K562 (cell line): Measurements from ENCODE around the gene DPEP3. TPM values are rescaled to one million over a fixed set of nuclear protein-coding genes. Genes with fewer than 3 reads are reported as not detected.
A peak's percentile ranks its signal among the peaks of the same experiment; 100 is the strongest.

ENCODE experiments used
- ATAC-seq: fragments of 200-7000 bp; cut with Tn5 transposase; 3 replicates; pipeline ENCODE4 v1.9.1; 2020; ENCODE audit warnings: moderate library complexity
- BruUV-seq: library from RNA; stranded (reverse); fragments of 400-500 nt; replicated peaks from 2 replicates; lab custom pipeline; 2021; lab: Mats Ljungman, UMichigan
- CTCF ChIA-PET: fragments of 300-600 bp; formaldehyde crosslinking; extraction: SDS; loops from one replicate; lab custom pipeline; 2021; ENCODE audit warnings: low intra/inter-chr PET ratio; lab: Yijun Ruan, JAX
- POLR2A ChIA-PET: fragments of 300-600, 350-650 bp; sonication (Branson Sonifier 250); formaldehyde crosslinking; extraction: SDS; loops from one replicate; lab custom pipeline; 2021; ENCODE audit warnings: antibody characterized with exemption, inconsistent platforms; lab: Yijun Ruan, JAX
- DNase-seq, 4 experiments: peaks; one replicate each; pipeline versions ENCODE4 v3.0.0 to v3.0.0-alpha.2; 2011 to 2018; ENCODE audit warnings: low spot score in 3 of 4, mixed read lengths in 3 of 4; ENCODE audit errors: extremely low read depth in 1 of 4
- FAIRE-seq: peaks from 2 replicates; lab custom pipeline; 2011; peaks lifted over from hg19 to GRCh38; lab: Jason Lieb, UNC
- H2AFZ ChIP-seq: 2 replicates; pipeline ENCODE4 v1.6.0; 2011; ENCODE audit warnings: low read depth, low read length, control low read depth, inconsistent platforms
- H3K27ac ChIP-seq: fragments of 200-600 bp; 3 replicates; pipeline ENCODE4 v1.8.0; 2011; ENCODE audit warnings: low read depth, mild to moderate bottlenecking, control low read depth, inconsistent platforms, low read length, moderate library complexity, mixed read lengths; ENCODE audit errors: extremely low read depth
- H3K27me3 ChIP-seq, 2 experiments: fragments of 300-600 bp in 1 of 2; 2 replicates in 1 of 2; 3 replicates in 1 of 2; pipeline versions ENCODE4 v1.6.0 to v1.8.0; 2011; ENCODE audit warnings: inconsistent platforms in 2 of 2, low read length in 2 of 2, mild to moderate bottlenecking in 1 of 2, mixed read lengths in 1 of 2, moderate library complexity in 1 of 2; ENCODE audit not compliant: control insufficient read depth in 2 of 2, insufficient read depth in 2 of 2
- H3K36me3 ChIP-seq: fragments of 300-600 bp; 3 replicates; pipeline ENCODE4 v1.8.0; 2011; ENCODE audit warnings: mild to moderate bottlenecking, low read length, inconsistent platforms; ENCODE audit not compliant: control insufficient read depth, insufficient read depth
- H3K4me1 ChIP-seq, 2 experiments: fragments of 200-600 bp in 1 of 2; replicated peaks in 1 of 2; 2 replicates in 1 of 2; 3 replicates in 1 of 2; pipeline versions ENCODE4 v1.5.1 to v1.8.0; 2011; ENCODE audit warnings: inconsistent platforms in 2 of 2, low read length in 2 of 2, mild to moderate bottlenecking in 1 of 2, mixed read lengths in 1 of 2, moderate library complexity in 1 of 2; ENCODE audit not compliant: control insufficient read depth in 2 of 2, insufficient read depth in 2 of 2
- H3K4me2 ChIP-seq: 2 replicates; pipeline ENCODE4 v1.6.1; 2011; ENCODE audit warnings: low read length, control low read depth, inconsistent platforms, mixed read lengths; ENCODE audit not compliant: insufficient read depth
- H3K4me3 ChIP-seq: fragments of 200-600 bp; sonication (generic), shearing (Covaris generic); 2 replicates; pipeline ENCODE4 v1.5.1; 2016; ENCODE audit warnings: control low read depth, inconsistent platforms
- H3K79me2 ChIP-seq: fragments of 200-600 bp; 3 replicates; pipeline ENCODE4 v1.8.0; 2011; ENCODE audit warnings: low read length, inconsistent platforms; ENCODE audit not compliant: control insufficient read depth, insufficient read depth
- H3K9ac ChIP-seq, 2 experiments: 2 replicates each; pipeline versions ENCODE4 v1.6.0 to v1.6.1; 2011; ENCODE audit warnings: low read depth in 2 of 2, low read length in 2 of 2, control low read depth in 1 of 2, inconsistent platforms in 1 of 2, mild to moderate bottlenecking in 1 of 2, mixed read lengths in 1 of 2; ENCODE audit not compliant: insufficient read depth in 1 of 2
- H3K9me1 ChIP-seq: one replicate; pipeline ENCODE4 v1.6.0; 2011; ENCODE audit warnings: inconsistent platforms, mild to moderate bottlenecking, low read length, moderate library complexity; ENCODE audit not compliant: control insufficient read depth, insufficient read depth
- H3K9me3 ChIP-seq: replicated peaks from 2 replicates; pipeline ENCODE4 v1.5.1; 2011; ENCODE audit warnings: low read depth, low read length, inconsistent platforms; ENCODE audit not compliant: control insufficient read depth, insufficient read depth
- H4K20me1 ChIP-seq: replicated peaks from 2 replicates; pipeline ENCODE4 v1.6.1; 2011; ENCODE audit warnings: low read length, inconsistent platforms, mixed read lengths; ENCODE audit not compliant: control insufficient read depth, insufficient read depth
- HSF4 ChIP-seq: fragments of 250-450 bp; sonication (Bioruptor Pico); IDR thresholded peaks from 2 replicates; pipeline ENCODE4 v2.1.2; 2022; ENCODE audit warnings: mild to moderate bottlenecking, moderate library complexity, borderline replicate concordance
- MAX ChIP-seq: sonication (generic); formaldehyde crosslinking; IDR thresholded peaks from 2 replicates; pipeline ENCODE4 v1.9.0; 2022; ENCODE audit warnings: mild to moderate bottlenecking, missing genetic modification reagents
- MEIS2 ChIP-seq: fragments of 450-650 bp; IDR thresholded peaks from 2 replicates; pipeline ENCODE4 v1.6.1; 2014; ENCODE audit warnings: mild to moderate bottlenecking; ENCODE audit not compliant: partially characterized antibody
- PRMT5 ChIP-seq: sonication (generic); formaldehyde crosslinking; IDR thresholded peaks from 2 replicates; pipeline ENCODE4 v1.5.0; 2020; ENCODE audit warnings: missing genetic modification reagents
- RBBP5 ChIP-seq: fragments of 200-600 bp; sonication (generic); IDR thresholded peaks from 2 replicates; pipeline ENCODE4 v1.6.1; 2012; ENCODE audit warnings: borderline replicate concordance, mild to moderate bottlenecking, low read length, control low read depth, inconsistent platforms; ENCODE audit not compliant: insufficient read depth, poor library complexity, severe bottlenecking
- RREB1 ChIP-seq: fragments of 250-450 bp; sonication (Bioruptor Pico); IDR thresholded peaks from 2 replicates; pipeline ENCODE4 v1.4.0; 2020
- TBL1XR1 ChIP-seq, 2 experiments: IDR thresholded peaks; 2 replicates each; pipeline ENCODE4 v1.6.1; 2012; ENCODE audit warnings: improper control_type of control experiment in 2 of 2, low read length in 2 of 2, mild to moderate bottlenecking in 1 of 2
- ZFP91 ChIP-seq: sonication (generic); formaldehyde crosslinking; IDR thresholded peaks from 2 replicates; pipeline ENCODE4 v1.8.0; 2022; ENCODE audit warnings: mild to moderate bottlenecking, missing genetic modification reagents
- WGBS: fragments of 100-300 bp; shearing (Covaris generic); methylation state at CpG from one replicate; pipeline ENCODE4 v1.1.6; 2016; ENCODE audit warnings: low coverage, mixed read lengths; ENCODE audit not compliant: insufficient coverage; ENCODE audit errors: missing lambda C conversion rate; 5-methylcytosine and 5-hydroxymethylcytosine counted together
- in situ Hi-C: fragments of 300-500 bp; cut with MboI; formaldehyde crosslinking; loops from 4 replicates; pipeline ENCODE4 v1.15.0; 2018; ENCODE audit warnings: inconsistent platforms, mixed read lengths
- intact Hi-C: fragments of 100-400 bp; cut with micrococcal nuclease; formaldehyde crosslinking; loops from 2 replicates; pipeline ENCODE4 v1.14.2; 2022
- polyA plus RNA-seq, 8 experiments: library from polyadenylated mRNA; depleted of rRNA in 4 of 8; stranded (reverse) in 5 of 8; unstranded in 3 of 8; fragments of >200 nt; fragmentation: Nextera tagmentation in 2 of 8; fragmentation: Illumina TruSeq in 1 of 8; extraction: Ambion mirVana in 2 of 8; extraction: Trizol in 1 of 8; gene quantifications; 2 replicates each; pipeline versions ENCODE4 v1.2.1 to v1.2.3, GENCODE V29; 2011 to 2014; ENCODE audit warnings: inconsistent platforms in 1 of 8, missing spikeins in 1 of 8
- total RNA-seq, 7 experiments: library from RNA; depleted of rRNA in 6 of 7; stranded (reverse); fragments of >200 nt in 6 of 7; fragmentation: Illumina TruSeq in 2 of 7; extraction: Trizol in 2 of 7; gene quantifications; 2 replicates each; pipeline versions ENCODE4 v1.2.1 to v1.2.3, GENCODE V29; 2011 to 2021; ENCODE audit warnings: low replicate concordance in 1 of 7
- TF ChIP-seq, protein P1 (sequence below), 2 experiments: fragments of 450-650 bp; conservative IDR thresholded peaks; 2 replicates each; pipeline ENCODE4 v1.6.1; 2017; ENCODE audit warnings: mild to moderate bottlenecking in 2 of 2, moderate library complexity in 2 of 2

The DPEP3 gene
- total and polyA plus RNA-seq, 9 of the 15 experiments (the other 6 are each of a cell fraction or from before 2014, with no cell fraction given) = not detected

DNA sequence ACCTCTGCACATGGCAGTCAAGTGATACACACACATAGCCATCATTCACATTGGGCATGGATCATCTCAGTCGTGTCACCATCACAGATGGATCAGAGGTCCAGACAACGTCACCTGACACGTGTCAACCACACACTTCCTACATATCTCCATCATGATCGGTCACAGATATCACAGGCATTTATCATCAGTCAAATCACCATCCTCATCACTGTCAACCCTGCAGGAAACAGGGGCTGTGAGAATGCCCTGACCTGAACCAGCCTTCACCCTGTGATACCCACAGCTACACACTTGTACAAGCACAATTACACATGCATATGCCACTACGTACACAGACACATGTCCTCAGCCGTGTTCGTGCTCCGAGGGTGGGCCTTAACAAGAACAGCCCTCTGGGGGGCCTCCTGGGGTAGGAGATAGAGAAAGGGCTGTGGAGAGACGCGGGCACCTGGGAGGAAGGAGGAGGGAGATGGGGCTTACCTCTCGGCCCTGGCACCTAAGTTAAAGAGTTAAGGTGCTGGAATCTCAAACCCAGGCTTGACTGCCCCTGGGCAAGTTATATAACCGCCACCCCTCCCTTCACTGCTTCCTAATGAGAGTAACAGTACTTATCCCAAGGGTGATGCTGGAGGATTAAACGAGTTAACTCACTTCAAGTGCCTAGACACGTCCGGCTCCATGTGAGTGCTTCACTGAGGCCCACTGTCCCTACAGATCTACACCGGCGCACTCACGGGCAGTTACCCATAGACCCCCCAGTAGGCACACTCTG, 12.9 kb downstream of the DPEP3 start:
- H3K4me2 ChIP-seq = peak overlapping the region; percentile 98
- H3K4me3 ChIP-seq = peak overlapping the region; percentile 84
- H3K27ac ChIP-seq = peak overlapping the region; percentile 94
- FAIRE-seq (peak; percentile 82), DNase-seq (peak in 1 of 4 experiments; percentile 40), ATAC-seq (peak; percentile 4)
- BruUV-seq = TSS peak; percentile 57
- ChIA-PET CTCF (no interaction called here), POLR2A (interaction anchor here (1.0 to 1.8 kb wide), 3 partner anchors 7 to 24 kb away, joined by 3 to 9 read pairs (median 5); partner anchors contain the start of gene LCAT)
- peaks cover 29% of the 10 kb centered on the region; the same call in 2 of the 3 replicates for H3K36me3 ChIP-seq
- peaks cover 23 to 49% of the 10 kb centered on the region in 2 experiments; a peak in 4 of 5 replicates for H3K4me1 ChIP-seq
- intact Hi-C loops (no loop called here), in situ Hi-C loops (no loop called here)
- WGBS = 12% methylated on average over 18 of the region's 18 CpGs
- H2AFZ ChIP-seq = peak overlapping the region; percentile 97
- H4K20me1 ChIP-seq = peaks cover 23% of the 10 kb centered on the region
- peaks cover 8% of the 10 kb centered on the region for H3K9me1 ChIP-seq
- no peaks in the 10 kb centered on the region for H3K9me3 ChIP-seq
- no peaks in the 10 kb centered on the region for H3K27me3 ChIP-seq
- H3K79me2 ChIP-seq = peaks cover 28% of the 10 kb centered on the region
- H3K9ac ChIP-seq = peak overlapping the region; percentile 94 to 97
- TF ChIP-seq, protein P1, sequence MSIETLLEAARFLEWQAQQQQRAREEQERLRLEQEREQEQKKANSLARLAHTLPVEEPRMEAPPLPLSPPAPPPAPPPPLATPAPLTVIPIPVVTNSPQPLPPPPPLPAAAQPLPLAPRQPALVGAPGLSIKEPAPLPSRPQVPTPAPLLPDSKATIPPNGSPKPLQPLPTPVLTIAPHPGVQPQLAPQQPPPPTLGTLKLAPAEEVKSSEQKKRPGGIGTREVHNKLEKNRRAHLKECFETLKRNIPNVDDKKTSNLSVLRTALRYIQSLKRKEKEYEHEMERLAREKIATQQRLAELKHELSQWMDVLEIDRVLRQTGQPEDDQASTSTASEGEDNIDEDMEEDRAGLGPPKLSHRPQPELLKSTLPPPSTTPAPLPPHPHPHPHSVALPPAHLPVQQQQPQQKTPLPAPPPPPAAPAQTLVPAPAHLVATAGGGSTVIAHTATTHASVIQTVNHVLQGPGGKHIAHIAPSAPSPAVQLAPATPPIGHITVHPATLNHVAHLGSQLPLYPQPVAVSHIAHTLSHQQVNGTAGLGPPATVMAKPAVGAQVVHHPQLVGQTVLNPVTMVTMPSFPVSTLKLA (conservative IDR thresholded peaks at IDR 0.05) = peak in 1 of 2 experiments; percentile 15; a peak in 1 of 4 replicates
- TF ChIP-seq TBL1XR1 (IDR thresholded peaks at IDR 0.05; ENCODE audit: low read length in 2 of 2) = 0 out of 4 replicates have a peak, but pooled peaks of 1 of the 2 experiments have one; percentile 13
- TF ChIP-seq HSF4 (CRISPR knock-in tag) = no peak
- TF ChIP-seq ZFP91 (CRISPR knock-in tag) = no peak
- TF ChIP-seq RREB1 (CRISPR knock-in tag) = 0 out of 2 replicates have a peak, but pooled peaks have one; percentile 10
- TF ChIP-seq RBBP5 = peak; percentile 33
- TF ChIP-seq MAX (CRISPR knock-in tag) = peak; percentile 37
- TF ChIP-seq MEIS2 = peak; percentile 19
- no peak for TF ChIP-seq PRMT5 (CRISPR knock-in tag)
